A549 (cell line): ENCODE data around the gene COL17A1. TPM values are rescaled to one million over a fixed set of nuclear protein-coding genes. Genes with fewer than 3 reads are reported as not detected.

ENCODE experiments used
- ATAC-seq, 2 experiments: fragments of 200-7000 bp in 1 of 2; fragments of >200 bp in 1 of 2; cut with Nextera tagmentation in 1 of 2; cut with Tn5 transposase in 1 of 2; 3 replicates each; pipeline versions ENCODE4 v1.8.0 to v1.9.1; 2018 to 2020; ENCODE audit warnings: mild to moderate bottlenecking in 1 of 2, moderate library complexity in 1 of 2
- CTCF ChIA-PET: fragments of 300-600 bp; sonication (Branson Sonifier 250); formaldehyde crosslinking; extraction: SDS; loops from one replicate; lab custom pipeline; 2021; ENCODE audit warnings: antibody characterized with exemption, inconsistent platforms; lab: Yijun Ruan, JAX
- POLR2A ChIA-PET: fragments of 350-600 bp; formaldehyde crosslinking; extraction: SDS; loops from one replicate; lab custom pipeline; 2021; ENCODE audit warnings: antibody characterized with exemption, inconsistent platforms; lab: Yijun Ruan, JAX
- DNase-seq, 2 experiments: peaks; one replicate each; pipeline versions ENCODE4 v3.0.0 to v3.0.0-alpha.2; 2011 to 2016; ENCODE audit warnings: low read depth in 1 of 2, low spot score in 1 of 2
- FAIRE-seq: peaks from 2 replicates; lab custom pipeline; 2011; peaks lifted over from hg19 to GRCh38; lab: Jason Lieb, UNC
- H3K27ac ChIP-seq, 2 experiments: fragments of >200 bp; sonication (Bioruptor Twin); formaldehyde crosslinking; 3 replicates each; pipeline ENCODE4 v1.5.1; 2016 to 2017
- H3K4me1 ChIP-seq: fragments of >200 bp; sonication (Bioruptor Twin); formaldehyde crosslinking; 3 replicates; pipeline ENCODE4 v1.6.1; 2016
- H3K4me2 ChIP-seq: fragments of >200 bp; sonication (Bioruptor Twin); formaldehyde crosslinking; 3 replicates; pipeline ENCODE4 v1.6.1; 2016
- H3K4me3 ChIP-seq: fragments of >200 bp; sonication (Bioruptor Twin); formaldehyde crosslinking; 3 replicates; pipeline ENCODE4 v1.5.1; 2016
- H3K9me3 ChIP-seq: fragments of >200 bp; sonication (Bioruptor Twin); formaldehyde crosslinking; 3 replicates; pipeline ENCODE4 v1.6.1; 2016
- BHLHE40 ChIP-seq: IDR thresholded peaks from 2 replicates; pipeline ENCODE4 v1.6.1; 2012; ENCODE audit warnings: low read depth, low read length, inconsistent platforms
- CEBPB ChIP-seq, 2 experiments: fragments of >200 bp in 1 of 2; sonication (Bioruptor Twin) in 1 of 2; formaldehyde crosslinking in 1 of 2; IDR thresholded peaks; 2 replicates each; pipeline ENCODE4 v1.6.1; 2012 to 2016
- CHD4 ChIP-seq: fragments of 200-600 bp; sonication (generic); IDR thresholded peaks from 2 replicates; pipeline ENCODE4 v1.6.1; 2016; ENCODE audit warnings: antibody characterized with exemption, mild to moderate bottlenecking, borderline replicate concordance
- EHMT2 ChIP-seq: fragments of 200-600 bp; sonication (generic); IDR thresholded peaks from 2 replicates; pipeline ENCODE4 v1.6.1; 2016; ENCODE audit warnings: antibody characterized with exemption, low read depth, mild to moderate bottlenecking, moderate library complexity
- ESRRA ChIP-seq: fragments of 150-350 bp; IDR thresholded peaks from 2 replicates; pipeline ENCODE4 v1.6.1; 2014; ENCODE audit warnings: mild to moderate bottlenecking, low read length, borderline replicate concordance
- FOXS1 ChIP-seq: fragments of 250-450 bp; sonication (Bioruptor Pico); IDR thresholded peaks from 2 replicates; pipeline ENCODE4 v1.5.0; 2020; ENCODE audit warnings: mild to moderate bottlenecking, moderate library complexity
- HES2 ChIP-seq: fragments of >200 bp; sonication (Bioruptor Twin); formaldehyde crosslinking; IDR thresholded peaks from 2 replicates; pipeline ENCODE4 v1.6.1; 2016
- HOXA7 ChIP-seq: fragments of 250-450 bp; sonication (Bioruptor Pico); IDR thresholded peaks from 2 replicates; pipeline ENCODE4 v1.5.0; 2020; ENCODE audit warnings: mild to moderate bottlenecking, moderate library complexity
- JUN ChIP-seq, 2 experiments: fragments of >200 bp; sonication (Bioruptor Twin); formaldehyde crosslinking; IDR thresholded peaks; 2 replicates in 1 of 2; 3 replicates in 1 of 2; pipeline ENCODE4 v1.6.1; 2016 to 2017
- JUNB ChIP-seq: fragments of >200 bp; sonication (Bioruptor Twin); formaldehyde crosslinking; IDR thresholded peaks from 2 replicates; pipeline ENCODE4 v1.6.1; 2016
- KDM5A ChIP-seq: fragments of 200-600 bp; sonication (generic); IDR thresholded peaks from 2 replicates; pipeline ENCODE4 v1.6.1; 2016; ENCODE audit warnings: antibody characterized with exemption, mild to moderate bottlenecking
- MAFK ChIP-seq: fragments of 450-650 bp; IDR thresholded peaks from 2 replicates; pipeline ENCODE4 v1.6.1; 2014; ENCODE audit not compliant: partially characterized antibody
- PHF8 ChIP-seq: fragments of 200-600 bp; sonication (generic); IDR thresholded peaks from 2 replicates; pipeline ENCODE4 v1.6.1; 2016; ENCODE audit warnings: low read depth, mild to moderate bottlenecking, antibody characterized with exemption, moderate library complexity, borderline replicate concordance
- POLR2AphosphoS2 ChIP-seq: conservative IDR thresholded peaks from 2 replicates; pipeline ENCODE4 v1.6.1; 2012; ENCODE audit warnings: low read length, improper control_type of control experiment, inconsistent platforms
- RAD21 ChIP-seq, 2 experiments: fragments of >200 bp in 1 of 2; sonication (Bioruptor Twin) in 1 of 2; formaldehyde crosslinking in 1 of 2; IDR thresholded peaks in 1 of 2; conservative IDR thresholded peaks in 1 of 2; 2 replicates in 1 of 2; 3 replicates in 1 of 2; pipeline ENCODE4 v1.6.1; 2012 to 2018; ENCODE audit warnings: inconsistent platforms in 1 of 2
- RARB ChIP-seq: fragments of 250-450 bp; sonication (Bioruptor Pico); IDR thresholded peaks from 2 replicates; pipeline ENCODE4 v1.8.0; 2021; ENCODE audit warnings: mild to moderate bottlenecking, moderate library complexity
- RFX5 ChIP-seq: fragments of 450-650 bp; IDR thresholded peaks from 2 replicates; pipeline ENCODE4 v1.7.1; 2014; ENCODE audit warnings: antibody characterized with exemption, mild to moderate bottlenecking, moderate library complexity
- SREBF2 ChIP-seq: fragments of 450-650 bp; IDR thresholded peaks from 2 replicates; pipeline ENCODE4 v1.6.1; 2014; ENCODE audit warnings: mild to moderate bottlenecking, moderate library complexity
- TFCP2L1 ChIP-seq: fragments of 250-450 bp; sonication (Bioruptor Pico); IDR thresholded peaks from 2 replicates; pipeline ENCODE4 v1.5.0; 2021; ENCODE audit warnings: mild to moderate bottlenecking
- TP53 ChIP-seq: fragments of 250-450 bp; sonication (Bioruptor Pico); IDR thresholded peaks from 2 replicates; pipeline ENCODE4 v1.5.0; 2021; ENCODE audit warnings: mild to moderate bottlenecking, moderate library complexity
- ZFP36 ChIP-seq: fragments of 450-650 bp; IDR thresholded peaks from 2 replicates; pipeline ENCODE4 v1.6.1; 2014; ENCODE audit warnings: borderline replicate concordance; ENCODE audit not compliant: partially characterized antibody
- ZNF302 ChIP-seq: fragments of 250-450 bp; sonication (Bioruptor Pico); IDR thresholded peaks from 2 replicates; pipeline ENCODE4 v1.9.0; 2021; ENCODE audit warnings: inconsistent platforms, mild to moderate bottlenecking, moderate library complexity
- ZSCAN20 ChIP-seq: fragments of 250-450 bp; sonication (Bioruptor Pico); IDR thresholded peaks from 2 replicates; pipeline ENCODE4 v1.8.0; 2022; ENCODE audit warnings: mild to moderate bottlenecking, moderate library complexity
- WGBS: methylation state at CpG from one replicate; pipeline ENCODE4 v1.1.6; 2017; ENCODE audit errors: missing lambda C conversion rate; 5-methylcytosine and 5-hydroxymethylcytosine counted together
- polyA plus RNA-seq, 4 experiments: library from polyadenylated mRNA; depleted of rRNA in 3 of 4; stranded (reverse); fragments of >200 nt; fragmentation: RNase III in 1 of 4; extraction: RNeasy Plus Mini Kit Qiagen cat#74134 plus additional on column Dnase treatment in 1 of 4; gene quantifications; 2 replicates in 3 of 4; 3 replicates in 1 of 4; pipeline ENCODE4 v1.2.3, GENCODE V29; 2011 to 2017
- TF ChIP-seq, protein P1 (sequence below): fragments of 250-450 bp; sonication (Bioruptor Pico); IDR thresholded peaks from 2 replicates; pipeline ENCODE4 v1.5.0; 2020; ENCODE audit warnings: low read depth, mild to moderate bottlenecking, moderate library complexity

The COL17A1 gene
- polyA plus RNA-seq, 2 of the 4 experiments (the other 2 are of a cell fraction): 1.3 to 1.6 TPM

- FAIRE-seq: no peak
- whole genome bisulfite sequencing: 83% methylated on average over 12 of the region's 12 CpGs
- no peak for TF ChIP-seq POLR2AphosphoS2
- TF ChIP-seq JUN (IDR thresholded peaks at IDR 0.05): no peak
- no peak for TF ChIP-seq CEBPB (IDR thresholded peaks at IDR 0.05)
- TF ChIP-seq ZFP36: no peak
- no peak for TF ChIP-seq ZSCAN20 (CRISPR knock-in tag)
- TF ChIP-seq, protein P1, sequence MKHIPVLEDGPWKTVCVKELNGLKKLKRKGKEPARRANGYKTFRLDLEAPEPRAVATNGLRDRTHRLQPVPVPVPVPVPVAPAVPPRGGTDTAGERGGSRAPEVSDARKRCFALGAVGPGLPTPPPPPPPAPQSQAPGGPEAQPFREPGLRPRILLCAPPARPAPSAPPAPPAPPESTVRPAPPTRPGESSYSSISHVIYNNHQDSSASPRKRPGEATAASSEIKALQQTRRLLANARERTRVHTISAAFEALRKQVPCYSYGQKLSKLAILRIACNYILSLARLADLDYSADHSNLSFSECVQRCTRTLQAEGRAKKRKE (CRISPR knock-in tag): no peak
- TF ChIP-seq HES2: no peak
- no peak for TF ChIP-seq JUNB
- no peak for TF ChIP-seq BHLHE40
- no peak for TF ChIP-seq CHD4
- no peak for TF ChIP-seq TP53 (CRISPR knock-in tag)
- TF ChIP-seq EHMT2: no peak
- no peak for TF ChIP-seq RARB
- no peak for TF ChIP-seq RFX5
- no peak for TF ChIP-seq FOXS1 (CRISPR knock-in tag)
- Histone ChIP-seq H3K9me3 (no peaks in the 10 kb centered on the region), H3K4me2 (no peak overlapping the region), H3K4me3 (no peak overlapping the region), H3K4me1 (no peaks in the 10 kb centered on the region), H3K27ac (no peak overlapping the region)
- ATAC-seq: no peak
- ChIA-PET POLR2A (interaction anchor here (1.5 kb wide), 1 partner anchor 88 kb away, joined by 4 read pairs; the partner anchor contains the start of gene SFR1), CTCF (interaction anchor here (0.8 to 1.6 kb wide), 8 partner anchors 11 to 321 kb away, joined by 3 to 7 read pairs (median 4); partner anchors contain the start of gene SFR1)
- no peak for DNase-seq
Measured at GRCh38 chr10:104033401-104033930, 52.2 kb downstream of the COL17A1 start.

DNA sequence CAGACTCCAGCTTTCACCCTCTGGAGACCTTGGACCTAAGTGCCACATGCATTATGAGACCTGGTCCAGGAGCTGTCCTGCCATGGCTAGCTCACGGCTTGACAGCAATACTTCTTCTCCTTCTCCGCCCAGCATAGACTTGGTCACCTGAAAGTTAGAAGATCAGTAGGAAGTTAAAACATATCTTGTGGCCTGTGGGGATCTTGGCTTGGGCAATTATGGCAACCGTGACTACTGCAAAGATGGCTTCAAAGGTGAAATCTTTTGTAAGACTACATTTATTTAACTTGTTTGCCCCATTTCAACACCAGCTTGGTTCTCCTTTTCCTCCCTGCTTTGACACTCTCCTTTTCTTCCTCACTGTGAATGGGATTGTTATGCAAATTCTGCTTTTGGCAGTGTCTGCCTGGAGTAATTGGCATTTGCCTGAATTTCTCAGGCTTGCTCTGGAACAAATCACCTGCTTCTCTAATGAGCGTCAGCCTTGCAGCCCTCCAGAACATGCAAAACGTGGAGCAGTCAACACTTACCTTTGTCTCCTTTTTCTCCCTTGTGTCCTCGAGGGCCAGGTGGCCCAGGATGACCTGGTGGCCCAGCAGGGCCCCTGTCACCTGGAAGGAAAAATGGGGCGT lies 53.4 kb downstream of the COL17A1 start:
- Histone ChIP-seq H3K27ac (no peak overlapping the region), H3K4me3 (no peak overlapping the region), H3K4me1 (peaks cover 4% of the 10 kb centered on the region; the same call in 2 of the 3 replicates), H3K4me2 (no peak overlapping the region), H3K9me3 (no peaks in the 10 kb centered on the region)
- CTCF ChIA-PET: interaction anchor here (0.9 to 1.6 kb wide), 5 partner anchors 13 to 90 kb away, joined by 3 to 6 read pairs (median 3); partner anchors contain the start of gene SFR1
- DNase-seq: no peak
- POLR2A ChIA-PET: no interaction called here
- WGBS: 81% methylated on average over 7 of the region's 7 CpGs
- ATAC-seq: no peak
- no peak for FAIRE-seq
- no peak for TF ChIP-seq KDM5A
- no peak for TF ChIP-seq RFX5
- TF ChIP-seq FOXS1 (CRISPR knock-in tag): no peak
- no peak for TF ChIP-seq RAD21 (conservative IDR thresholded peaks at IDR 0.05 in 1 of 2, IDR thresholded peaks at IDR 0.05 in 1 of 2)
- TF ChIP-seq HOXA7 (CRISPR knock-in tag): no peak
- TF ChIP-seq SREBF2: no peak
- no peak for TF ChIP-seq ZNF302
- no peak for TF ChIP-seq JUNB
- no peak for TF ChIP-seq PHF8
- TF ChIP-seq RARB: no peak
- TF ChIP-seq MAFK: no peak
- TF ChIP-seq ESRRA: no peak
- TF ChIP-seq TFCP2L1 (CRISPR knock-in tag): no peak

DNA sequence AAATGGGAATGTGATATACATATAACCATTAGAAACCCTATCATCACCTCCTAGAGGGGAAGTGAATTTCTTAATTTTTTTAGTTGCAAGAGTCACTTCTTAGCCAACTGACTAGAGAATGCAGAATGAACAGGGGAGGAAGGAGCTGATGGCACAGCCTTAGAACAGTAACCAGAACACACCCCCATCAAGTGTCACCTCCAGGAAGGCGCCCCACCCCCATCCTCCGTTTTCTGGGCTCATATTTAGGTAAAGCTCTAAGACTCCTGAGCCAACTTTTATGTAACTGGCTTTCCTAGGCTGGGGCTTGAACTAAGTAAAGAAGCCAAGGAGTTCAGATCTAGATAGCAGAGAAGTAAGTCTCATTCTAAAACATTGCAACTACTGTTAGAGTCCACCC lies 54.0 kb downstream of the COL17A1 start:
- Histone ChIP-seq H3K4me3 (no peak overlapping the region), H3K27ac (no peak overlapping the region), H3K4me2 (no peak overlapping the region), H3K9me3 (no peaks in the 10 kb centered on the region), H3K4me1 (peaks cover 10% of the 10 kb centered on the region)
- FAIRE-seq: no peak
- TF ChIP-seq ZFP36 (no peak), KDM5A (no peak)
- ChIA-PET CTCF (interaction anchor here (0.9 to 1.1 kb wide), 4 partner anchors 13 to 90 kb away, joined by 3 to 4 read pairs (median 3); partner anchors contain the start of gene SFR1), POLR2A (no interaction called here)
- DNase-seq: no peak
- no peak for ATAC-seq
- 91% methylated on average over 2 of the region's 2 CpGs for WGBS
